ENCODE measurements around the gene SHMT2. TPM values are rescaled to one million over a fixed set of nuclear protein-coding genes. Genes with fewer than 3 reads are reported as not detected.

SHMT2 gene
- total and polyA plus RNA-seq, 9 of the 15 experiments (the other 6 are each of a cell fraction or from before 2014, with no cell fraction given): 46.1 to 319 (median 115) TPM

DNA sequence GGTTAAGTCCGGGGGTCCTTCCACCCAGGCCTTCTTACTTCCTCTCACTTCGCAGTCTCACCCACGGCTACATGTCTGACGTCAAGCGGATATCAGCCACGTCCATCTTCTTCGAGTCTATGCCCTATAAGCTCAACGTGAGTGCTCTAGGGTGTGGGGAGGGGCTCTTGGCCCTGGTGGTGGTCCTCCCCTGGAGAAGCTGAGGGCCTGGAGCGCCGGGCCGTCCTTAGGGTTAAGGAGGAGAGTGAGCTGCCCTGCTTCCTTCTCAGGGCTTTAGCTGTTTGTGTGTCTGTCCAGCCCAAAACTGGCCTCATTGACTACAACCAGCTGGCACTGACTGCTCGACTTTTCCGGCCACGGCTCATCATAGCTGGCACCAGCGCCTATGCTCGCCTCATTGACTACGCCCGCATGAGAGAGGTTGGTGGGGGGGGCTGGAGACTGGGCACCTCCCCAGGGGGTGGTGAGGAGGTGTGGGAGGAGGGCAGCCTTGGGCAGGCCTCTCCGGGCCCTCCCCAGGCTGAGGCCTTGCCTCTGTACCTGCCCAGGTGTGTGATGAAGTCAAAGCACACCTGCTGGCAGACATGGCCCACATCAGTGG, 2.7 kb downstream of the SHMT2 start:
- H3K4me2 ChIP-seq (ENCODE audit: insufficient read depth, low read length): no peak overlapping the region
- H3K4me3 ChIP-seq: no peak overlapping the region
- DNase-seq (ENCODE audit: extremely low read depth in 1 of 4, low spot score in 3 of 4) (no peak), FAIRE-seq (no peak), ATAC-seq (no peak)
- intact Hi-C loops (cut with micrococcal nuclease) (no loop called here), in situ Hi-C loops (cut with MboI) (no loop called here)
- H3K79me2 ChIP-seq (ENCODE audit: control insufficient read depth, insufficient read depth, low read length): peaks cover 28% of the 10 kb centered on the region
- peaks cover 53% of the 10 kb centered on the region; the same call in 2 of the 3 replicates for H3K36me3 ChIP-seq (ENCODE audit: control insufficient read depth, insufficient read depth, low read length)
- peak overlapping the region in 1 of 2 experiments; percentile 47; a peak in 1 of 4 replicates for H3K9ac ChIP-seq (ENCODE audit: insufficient read depth in 1 of 2, low read depth in 2 of 2, low read length in 2 of 2)
- POLR2A ChIA-PET: interaction anchor here (1.1 kb wide), 1 partner anchor 19 kb away, joined by 3 read pairs; no protein-coding TSS in a partner anchor
- H3K9me1 ChIP-seq (ENCODE audit: control insufficient read depth, insufficient read depth, low read length): peaks cover 9% of the 10 kb centered on the region
- no peaks in the 10 kb centered on the region for H3K9me3 ChIP-seq (replicated peaks; ENCODE audit: control insufficient read depth, insufficient read depth, low read depth, low read length)
- peaks cover 42 to 61% of the 10 kb centered on the region in 2 experiments for H3K4me1 ChIP-seq (replicated peaks in 1 of 2; ENCODE audit: control insufficient read depth in 2 of 2, insufficient read depth in 2 of 2, low read length in 2 of 2)
- H2AFZ ChIP-seq (ENCODE audit: low read depth, low read length): no peak overlapping the region
- H4K20me1 ChIP-seq (replicated peaks; ENCODE audit: control insufficient read depth, insufficient read depth, low read length): peaks cover 12% of the 10 kb centered on the region
- H3K27me3 ChIP-seq (ENCODE audit: control insufficient read depth in 2 of 2, insufficient read depth in 2 of 2, low read length in 2 of 2): no peaks in the 10 kb centered on the region
- H3K27ac ChIP-seq (ENCODE audit: extremely low read depth, low read depth, low read length): no peak overlapping the region
- CTCF ChIA-PET (ENCODE audit: low intra/inter-chr PET ratio): no interaction called here
- no TSS peak for BruUV-seq (replicated peaks)
- 95% methylated on average over 19 of the region's 19 CpGs for WGBS (ENCODE audit: insufficient coverage, low coverage, missing lambda C conversion rate)
- TF ChIP-seq ZSCAN32 (CRISPR knock-in tag; IDR thresholded peaks at IDR 0.05) (no peak), POLR2G (IDR thresholded peaks at IDR 0.05; ENCODE audit: low read depth, low read length) (peak; percentile 64), TAF9B (IDR thresholded peaks at IDR 0.05; ENCODE audit: partially characterized antibody) (no peak), CEBPG (CRISPR knock-in tag; IDR thresholded peaks at IDR 0.05) (0 out of 2 replicates have a peak, but pooled peaks have one; percentile 1), CEBPG (tag; conservative IDR thresholded peaks at IDR 0.05 in 1 of 2, IDR thresholded peaks at IDR 0.05 in 1 of 2) (no peak), ZFP1 (CRISPR knock-in tag; IDR thresholded peaks at IDR 0.05) (no peak), CCNT2 (IDR thresholded peaks at IDR 0.05; ENCODE audit: borderline replicate concordance, extremely low read depth, insufficient read length, low read depth, low read length) (no peak), RBFOX2 (IDR thresholded peaks at IDR 0.05; ENCODE audit: low read depth, low read length) (peak; percentile 56), ZNF143 (CRISPR knock-in tag; IDR thresholded peaks at IDR 0.05) (0 out of 2 replicates have a peak, but pooled peaks have one; percentile 43)
- TF ChIP-seq, protein P1, sequence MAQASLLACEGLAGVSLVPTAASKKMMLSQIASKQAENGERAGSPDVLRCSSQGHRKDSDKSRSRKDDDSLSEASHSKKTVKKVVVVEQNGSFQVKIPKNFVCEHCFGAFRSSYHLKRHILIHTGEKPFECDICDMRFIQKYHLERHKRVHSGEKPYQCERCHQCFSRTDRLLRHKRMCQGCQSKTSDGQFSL (CRISPR knock-in tag; IDR thresholded peaks at IDR 0.05): peak; percentile 47; the same call in 1 of the 2 replicates
- TF ChIP-seq, protein P1 (tag; IDR thresholded peaks at IDR 0.05): no peak
- TF ChIP-seq, protein P2, sequence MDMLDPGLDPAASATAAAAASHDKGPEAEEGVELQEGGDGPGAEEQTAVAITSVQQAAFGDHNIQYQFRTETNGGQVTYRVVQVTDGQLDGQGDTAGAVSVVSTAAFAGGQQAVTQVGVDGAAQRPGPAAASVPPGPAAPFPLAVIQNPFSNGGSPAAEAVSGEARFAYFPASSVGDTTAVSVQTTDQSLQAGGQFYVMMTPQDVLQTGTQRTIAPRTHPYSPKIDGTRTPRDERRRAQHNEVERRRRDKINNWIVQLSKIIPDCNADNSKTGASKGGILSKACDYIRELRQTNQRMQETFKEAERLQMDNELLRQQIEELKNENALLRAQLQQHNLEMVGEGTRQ (CRISPR knock-in tag; IDR thresholded peaks at IDR 0.05): no peak

Measured in K562 (cell line).